SU-DHL-6 (cell line): ENCODE data around the gene NAV1.

Experiments
- CTCF ChIP-seq: fragments of 200-600 bp; sonication (generic); IDR thresholded peaks from one replicate; pipeline ENCODE4 v1.5.1; 2017; ENCODE audit warnings: antibody characterized with exemption, mild to moderate bottlenecking, low read length, moderate library complexity; ENCODE audit not compliant: insufficient read depth, poor library complexity, severe bottlenecking
- EZH2phosphoT487 ChIP-seq: fragments of 200-600 bp; sonication (generic), shearing (Covaris generic); conservative IDR thresholded peaks from 2 replicates; pipeline ENCODE4 v1.6.1; 2018; ENCODE audit warnings: mild to moderate bottlenecking, antibody characterized with exemption, low read length, moderate library complexity, mixed read lengths

GRCh38 chr1:201570181-201570885 is 31.4 kb downstream of the NAV1 start:
- TF ChIP-seq CTCF (no peak), EZH2phosphoT487 (no peak)
